SK-N-SH (cell line): ENCODE results near the gene COA6. TPM values are rescaled to one million over a fixed set of nuclear protein-coding genes. Genes with fewer than 3 reads are reported as not detected.
"Not testable (repeated sequence)": the region's sequence is repeated elsewhere in the genome, so short reads cannot be mapped to it uniquely, and the experiment has no call there.

Experiments
- CTCF ChIA-PET: fragments of 300-600, 350-600 bp; formaldehyde crosslinking; extraction: SDS; loops from one replicate; lab custom pipeline; 2021; lab: Yijun Ruan, JAX
- POLR2A ChIA-PET: fragments of 350-600 bp; sonication (Branson Sonifier 250); formaldehyde crosslinking; extraction: SDS; loops from one replicate; lab custom pipeline; 2020; ENCODE audit warnings: antibody characterized with exemption, inconsistent platforms; lab: Yijun Ruan, JAX
- DNase-seq: peaks from one replicate; pipeline ENCODE4 v3.0.0; 2012
- H2AFZ ChIP-seq: fragments of 200-600 bp; sonication (generic); 2 replicates; pipeline ENCODE4 v1.8.1; 2016; ENCODE audit warnings: antibody characterized with exemption, mild to moderate bottlenecking, low read depth
- H3F3A ChIP-seq: fragments of 200-600 bp; sonication (generic); replicated peaks from 2 replicates; pipeline ENCODE3; 2016; ENCODE audit warnings: antibody characterized with exemption, mild to moderate bottlenecking; ENCODE audit not compliant: insufficient read depth
- H3K27ac ChIP-seq, 2 experiments: fragments of 200-500 bp in 1 of 2; fragments of 200-600 bp in 1 of 2; sonication (Bioruptor generic) in 1 of 2; sonication (generic), shearing (Covaris generic) in 1 of 2; 2 replicates each; pipeline versions ENCODE4 v1.5.1 to v1.6.1; 2014 to 2016; ENCODE audit warnings: low read depth in 2 of 2, inconsistent platforms in 1 of 2, low read length in 1 of 2, mild to moderate bottlenecking in 1 of 2, mixed read lengths in 1 of 2
- H3K27me3 ChIP-seq: fragments of 200-600 bp; sonication (generic), shearing (Covaris generic); 2 replicates; pipeline ENCODE4 v1.6.1; 2016; ENCODE audit warnings: mixed run types; ENCODE audit not compliant: insufficient read depth
- H3K36me3 ChIP-seq, 2 experiments: fragments of 200-500 bp in 1 of 2; fragments of 200-600 bp in 1 of 2; sonication (Bioruptor generic) in 1 of 2; sonication (generic) in 1 of 2; replicated peaks in 1 of 2; 2 replicates each; pipeline versions ENCODE3 to v1.5.1; 2014 to 2016; ENCODE audit warnings: low read length in 1 of 2, mild to moderate bottlenecking in 1 of 2; ENCODE audit not compliant: insufficient read depth in 2 of 2, control insufficient read depth in 1 of 2
- H3K4me1 ChIP-seq, 2 experiments: fragments of 200-500 bp in 1 of 2; fragments of 200-600 bp in 1 of 2; sonication (Bioruptor generic) in 1 of 2; sonication (generic), shearing (Covaris generic) in 1 of 2; 2 replicates each; pipeline versions ENCODE4 v1.5.1 to v1.6.1; 2014 to 2016; ENCODE audit warnings: low read depth in 1 of 2, low read length in 1 of 2, mixed run types in 1 of 2; ENCODE audit not compliant: insufficient read depth in 2 of 2, control insufficient read depth in 1 of 2
- H3K4me2 ChIP-seq: fragments of 200-600 bp; sonication (generic), shearing (Covaris generic); 2 replicates; pipeline ENCODE4 v1.6.1; 2017; ENCODE audit warnings: mixed run types
- H3K4me3 ChIP-seq, 2 experiments: fragments of 200-500 bp in 1 of 2; fragments of 200-600 bp in 1 of 2; sonication (Bioruptor generic) in 1 of 2; sonication (generic), shearing (Covaris generic) in 1 of 2; 2 replicates each; pipeline versions ENCODE4 v1.5.1 to v1.8.1; 2014 to 2016; ENCODE audit warnings: low read depth in 2 of 2, inconsistent platforms in 1 of 2, low read length in 1 of 2, mild to moderate bottlenecking in 1 of 2, mixed read lengths in 1 of 2, moderate library complexity in 1 of 2
- H3K79me2 ChIP-seq: fragments of 200-600 bp; sonication (generic); 2 replicates; pipeline ENCODE4 v1.8.1; 2017; ENCODE audit warnings: mild to moderate bottlenecking; ENCODE audit not compliant: insufficient read depth
- H3K9ac ChIP-seq: fragments of 200-600 bp; sonication (generic); 2 replicates; pipeline ENCODE4 v1.6.1; 2017; ENCODE audit warnings: mixed run types
- H3K9me2 ChIP-seq: fragments of 200-600 bp; sonication (generic); 2 replicates; pipeline ENCODE4 v1.6.1; 2017; ENCODE audit warnings: mixed run types
- H3K9me3 ChIP-seq: fragments of 200-600 bp; sonication (generic); 2 replicates; pipeline ENCODE4 v1.6.1; 2017; ENCODE audit warnings: mixed run types, mild to moderate bottlenecking, moderate library complexity
- H4K20me1 ChIP-seq: fragments of 200-600 bp; sonication (generic); 2 replicates; pipeline ENCODE4 v1.6.1; 2017; ENCODE audit warnings: mild to moderate bottlenecking, mixed run types; ENCODE audit not compliant: insufficient read depth
- ELF1 ChIP-seq: IDR thresholded peaks from 2 replicates; pipeline ENCODE4 v1.4.0; 2012
- EZH2phosphoT487 ChIP-seq: fragments of 200-600 bp; sonication (generic); IDR thresholded peaks from 2 replicates; pipeline ENCODE4 v1.6.1; 2017; ENCODE audit warnings: low read depth, mixed run types, mild to moderate bottlenecking, antibody characterized with exemption, moderate library complexity, borderline replicate concordance
- FOXJ3 ChIP-seq: sonication (generic); formaldehyde crosslinking; IDR thresholded peaks from 2 replicates; pipeline ENCODE4 v1.5.1; 2020; ENCODE audit warnings: mild to moderate bottlenecking, missing genetic modification reagents
- GABPA ChIP-seq: IDR thresholded peaks from 2 replicates; pipeline ENCODE4 v1.4.0; 2012; ENCODE audit warnings: low read depth, mild to moderate bottlenecking
- GATA2 ChIP-seq: sonication (generic); formaldehyde crosslinking; IDR thresholded peaks from 2 replicates; pipeline ENCODE4 v1.5.0; 2020; ENCODE audit warnings: mild to moderate bottlenecking, missing genetic modification reagents
- MAX ChIP-seq: IDR thresholded peaks from 2 replicates; pipeline ENCODE4 v1.4.0; 2012; ENCODE audit warnings: low read depth
- MEF2A ChIP-seq: IDR thresholded peaks from 2 replicates; pipeline ENCODE4 v1.4.0; 2012; ENCODE audit warnings: low read depth, borderline replicate concordance
- MXI1 ChIP-seq: IDR thresholded peaks from 2 replicates; pipeline ENCODE4 v1.6.1; 2012; ENCODE audit warnings: mild to moderate bottlenecking, low read depth, low read length, improper control_type of control experiment
- NRF1 ChIP-seq: IDR thresholded peaks from 2 replicates; pipeline ENCODE4 v1.6.1; 2012; ENCODE audit warnings: low read depth, mild to moderate bottlenecking, low read length
- PBX3 ChIP-seq: IDR thresholded peaks from 2 replicates; pipeline ENCODE4; 2012
- POLR2AphosphoS5 ChIP-seq: IDR thresholded peaks from 2 replicates; pipeline ENCODE4 v1.6.1; 2012; ENCODE audit warnings: low read depth, low read length
- RCOR1 ChIP-seq: fragments of 150-350 bp; IDR thresholded peaks from 2 replicates; pipeline ENCODE4 v1.6.1; 2017; ENCODE audit warnings: antibody characterized with exemption, low read length
- REST ChIP-seq: IDR thresholded peaks from 2 replicates; pipeline ENCODE4 v1.6.1; 2012; ENCODE audit warnings: mild to moderate bottlenecking, low read depth, low read length, moderate library complexity
- RFX5 ChIP-seq: IDR thresholded peaks from 2 replicates; pipeline ENCODE4 v1.6.1; 2012; ENCODE audit warnings: mild to moderate bottlenecking, improper control_type of control experiment, low read length
- SIN3A ChIP-seq: IDR thresholded peaks from 2 replicates; pipeline ENCODE4 v1.6.1; 2012; ENCODE audit warnings: low read depth, mild to moderate bottlenecking, low read length, moderate library complexity, borderline replicate concordance
- SMC3 ChIP-seq: IDR thresholded peaks from 2 replicates; pipeline ENCODE4 v1.6.1; 2012; ENCODE audit warnings: low read depth, low read length, improper control_type of control experiment
- TAF1 ChIP-seq: IDR thresholded peaks from 2 replicates; pipeline ENCODE4 v1.6.1; 2012; ENCODE audit warnings: low read depth, mild to moderate bottlenecking, low read length, moderate library complexity, borderline replicate concordance
- TCF12 ChIP-seq: IDR thresholded peaks from 2 replicates; pipeline ENCODE4 v1.4.0; 2012
- TEAD4 ChIP-seq: IDR thresholded peaks from 2 replicates; pipeline ENCODE4 v1.4.0; 2012; ENCODE audit warnings: mild to moderate bottlenecking, borderline replicate concordance; ENCODE audit not compliant: insufficient read depth
- ZBTB33 ChIP-seq: IDR thresholded peaks from 2 replicates; pipeline ENCODE4 v1.4.0; 2012; ENCODE audit warnings: low read depth, borderline replicate concordance
- WGBS: methylation state at CpG from one replicate; pipeline ENCODE4 v1.1.6; 2017; ENCODE audit warnings: low lambda C conversion rate; 5-methylcytosine and 5-hydroxymethylcytosine counted together
- polyA plus RNA-seq, 3 experiments: library from polyadenylated mRNA; depleted of rRNA; stranded (reverse); fragments of >200 nt; gene quantifications; 2 replicates each; pipeline ENCODE4 v1.2.3, GENCODE V29; 2012

Gene COA6
- polyA plus RNA-seq, 1 of the 3 experiments (the other 2 are of a cell fraction): 42.2 TPM

DNA sequence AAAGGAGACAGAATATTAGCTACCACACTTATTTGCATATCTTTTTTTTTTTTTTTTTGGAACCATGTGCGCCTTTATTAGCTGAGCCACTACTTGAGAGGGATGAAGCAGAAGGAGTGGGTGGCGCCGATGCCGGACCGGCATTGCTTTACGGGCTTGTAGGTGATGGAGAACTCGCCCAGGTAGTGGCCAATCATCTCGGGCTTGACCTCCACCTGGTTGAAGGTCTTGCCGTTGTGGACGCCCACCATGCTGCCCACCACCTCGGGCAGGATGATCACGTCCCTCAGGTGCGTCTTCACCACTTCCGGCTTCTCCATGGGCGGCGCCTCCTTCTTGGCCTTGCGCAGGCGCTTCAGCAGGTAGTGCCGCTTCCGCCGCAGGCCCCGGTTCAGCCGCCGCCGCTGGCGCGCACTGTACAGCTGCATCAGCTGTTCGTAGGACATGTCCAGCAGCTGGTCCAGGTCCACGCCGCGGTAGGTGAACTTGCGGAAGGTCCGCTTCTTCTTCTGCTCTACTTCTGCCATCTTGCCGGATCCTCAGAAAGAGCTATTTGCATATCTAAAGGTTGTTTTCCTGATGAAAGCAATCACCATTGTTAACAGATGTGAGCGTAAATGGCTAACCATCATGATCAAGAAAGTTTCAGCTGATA lies 16.5 kb upstream of the COA6 start:
- not testable (repeated sequence) for H3K36me3 ChIP-seq, H3K9me3 ChIP-seq, H4K20me1 ChIP-seq, H3K27me3 ChIP-seq, H3K79me2 ChIP-seq, H3K4me1 ChIP-seq, H3F3A ChIP-seq, H3K9me2 ChIP-seq
- ChIA-PET CTCF (interaction anchor here (0.6 kb wide), 1 partner anchor 1377 kb away, joined by 3 read pairs; no protein-coding TSS in a partner anchor), POLR2A (interaction anchor here (2.6 kb wide), 1 partner anchor 17 kb away, joined by 11 read pairs; the partner anchor contains the start of gene COA6)
- peak overlapping the region in 1 of 2 experiments; percentile 48; a peak in 1 of 4 replicates for H3K27ac ChIP-seq
- H3K4me3 ChIP-seq: peak overlapping the region; percentile 51 to 61
- DNase-seq: peak; percentile 58
- H3K9ac ChIP-seq: peak overlapping the region; percentile 43; the same call in 1 of the 2 replicates
- peak; percentile 45 for TF ChIP-seq GABPA
- TF ChIP-seq MAX: 0 out of 2 replicates have a peak, but pooled peaks have one; percentile 12
- 0 out of 2 replicates have a peak, but pooled peaks have one; percentile 20 for TF ChIP-seq POLR2AphosphoS5
- peak; percentile 63 for TF ChIP-seq ELF1
- peak; percentile 68 for TF ChIP-seq NRF1
- TF ChIP-seq MXI1: peak; percentile 37; the same call in 1 of the 2 replicates
- 0 out of 2 replicates have a peak, but pooled peaks have one; percentile 15 for TF ChIP-seq FOXJ3 (CRISPR knock-in tag)
- WGBS: 42% methylated on average over 32 of the region's 35 CpGs
- H3K4me2 ChIP-seq: peak overlapping the region; percentile 65
- H2AFZ ChIP-seq: peak overlapping the region; percentile 79

DNA sequence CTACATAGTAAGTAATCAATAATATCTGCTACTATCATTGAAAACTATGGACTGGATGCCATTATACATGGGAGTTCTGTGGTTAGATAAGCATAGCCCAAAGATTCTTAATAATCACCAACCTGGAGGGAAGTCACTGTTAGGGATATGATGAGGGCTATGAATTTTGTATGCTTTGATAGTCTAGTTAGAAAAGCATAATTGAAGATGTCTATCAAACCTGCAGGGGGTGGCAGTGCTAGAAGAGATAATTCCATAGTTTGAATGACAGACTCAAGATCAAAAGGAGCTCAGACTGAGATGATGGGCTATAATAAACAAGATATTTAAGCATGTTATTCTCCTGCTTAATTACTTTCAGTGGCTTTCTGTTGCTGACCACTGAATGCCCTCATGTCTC lies 15.4 kb upstream of the COA6 start:
- no peaks in the 10 kb centered on the region for H3K9me2 ChIP-seq
- H3K4me2 ChIP-seq: peak overlapping the region; percentile 65; the same call in 1 of the 2 replicates
- H3K27me3 ChIP-seq: no peaks in the 10 kb centered on the region
- no peaks in the 10 kb centered on the region for H4K20me1 ChIP-seq
- ChIA-PET CTCF (interaction anchor here (0.5 to 0.6 kb wide), 2 partner anchors 937 to 1378 kb away, joined by 3 read pairs; no protein-coding TSS in a partner anchor), POLR2A (interaction anchor here (2.6 kb wide), 1 partner anchor 16 kb away, joined by 11 read pairs; the partner anchor contains the start of gene COA6)
- no peaks in the 10 kb centered on the region; a peak in 1 of 4 replicates for H3K4me1 ChIP-seq
- H3K9ac ChIP-seq: no peak overlapping the region
- peak overlapping the region in 1 of 2 experiments; percentile 61; a peak in 1 of 4 replicates for H3K4me3 ChIP-seq
- H3K36me3 ChIP-seq: no peaks in the 10 kb centered on the region
- no peaks in the 10 kb centered on the region for H3K79me2 ChIP-seq
- H2AFZ ChIP-seq: no peak overlapping the region; the same call in 1 of the 2 replicates
- H3K9me3 ChIP-seq: no peaks in the 10 kb centered on the region
- H3K27ac ChIP-seq: no peak overlapping the region
- no peaks in the 10 kb centered on the region for H3F3A ChIP-seq
- no peak for DNase-seq
- TF ChIP-seq TCF12 (no peak), GATA2 (no peak), TAF1 (no peak), RFX5 (no peak), NRF1 (no peak), SIN3A (no peak), MEF2A (no peak), TEAD4 (no peak), SMC3 (no peak), PBX3 (no peak), MAX (no peak), REST (no peak), RCOR1 (no peak), ZBTB33 (no peak), EZH2phosphoT487 (no peak), GABPA (no peak)
